HCT116 (cell line): ENCODE data around the gene TBXAS1.

Experiments used
- CEBPB ChIP-seq: IDR thresholded peaks from 2 replicates; pipeline ENCODE4 v1.6.1; 2012; ENCODE audit warnings: low read depth
- POLR2A ChIP-seq: IDR thresholded peaks from 2 replicates; pipeline ENCODE4 v1.7.0; 2011; ENCODE audit warnings: borderline replicate concordance; ENCODE audit not compliant: insufficient read depth, insufficient read length; ENCODE audit errors: extremely low read depth
- TCF7L2 ChIP-seq: IDR thresholded peaks from 2 replicates; pipeline ENCODE4 v1.7.0; 2011; ENCODE audit warnings: borderline replicate concordance, inconsistent platforms; ENCODE audit not compliant: insufficient read depth, insufficient read length; ENCODE audit errors: extremely low read depth
- YY1 ChIP-seq: IDR thresholded peaks from 2 replicates; pipeline ENCODE4 v1.6.1; 2011; ENCODE audit warnings: low read length, low read depth, moderate library complexity, mild to moderate bottlenecking; ENCODE audit not compliant: insufficient replicate concordance; ENCODE audit errors: extremely low read depth
- TF ChIP-seq, protein P1 (sequence below), 3 experiments: fragments of 200-600 bp in 1 of 3; sonication (generic) in 1 of 3; IDR thresholded peaks in 2 of 3; conservative IDR thresholded peaks in 1 of 3; 2 replicates each; pipeline ENCODE4 v1.5.1; 2012 to 2017; ENCODE audit warnings: low read depth in 2 of 3, low read length in 2 of 3, antibody characterized with exemption in 1 of 3, borderline replicate concordance in 1 of 3, control low read depth in 1 of 3, mild to moderate bottlenecking in 1 of 3, mixed read lengths in 1 of 3, mixed run types in 1 of 3, moderate library complexity in 1 of 3; ENCODE audit not compliant: insufficient read depth in 1 of 3
- TF ChIP-seq, protein P2 (sequence below): IDR thresholded peaks from 2 replicates; pipeline ENCODE4 v1.6.1; 2012

GRCh38 chr7:139995017-139995915 lies 166.2 kb downstream of the TBXAS1 start:
- TF ChIP-seq, protein P1, sequence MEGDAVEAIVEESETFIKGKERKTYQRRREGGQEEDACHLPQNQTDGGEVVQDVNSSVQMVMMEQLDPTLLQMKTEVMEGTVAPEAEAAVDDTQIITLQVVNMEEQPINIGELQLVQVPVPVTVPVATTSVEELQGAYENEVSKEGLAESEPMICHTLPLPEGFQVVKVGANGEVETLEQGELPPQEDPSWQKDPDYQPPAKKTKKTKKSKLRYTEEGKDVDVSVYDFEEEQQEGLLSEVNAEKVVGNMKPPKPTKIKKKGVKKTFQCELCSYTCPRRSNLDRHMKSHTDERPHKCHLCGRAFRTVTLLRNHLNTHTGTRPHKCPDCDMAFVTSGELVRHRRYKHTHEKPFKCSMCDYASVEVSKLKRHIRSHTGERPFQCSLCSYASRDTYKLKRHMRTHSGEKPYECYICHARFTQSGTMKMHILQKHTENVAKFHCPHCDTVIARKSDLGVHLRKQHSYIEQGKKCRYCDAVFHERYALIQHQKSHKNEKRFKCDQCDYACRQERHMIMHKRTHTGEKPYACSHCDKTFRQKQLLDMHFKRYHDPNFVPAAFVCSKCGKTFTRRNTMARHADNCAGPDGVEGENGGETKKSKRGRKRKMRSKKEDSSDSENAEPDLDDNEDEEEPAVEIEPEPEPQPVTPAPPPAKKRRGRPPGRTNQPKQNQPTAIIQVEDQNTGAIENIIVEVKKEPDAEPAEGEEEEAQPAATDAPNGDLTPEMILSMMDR (IDR thresholded peaks at IDR 0.05 in 2 of 3, conservative IDR thresholded peaks at IDR 0.05 in 1 of 3; ENCODE audit: borderline replicate concordance in 1 of 3, insufficient read depth in 1 of 3, low read depth in 2 of 3, low read length in 2 of 3) = no peak
- TF ChIP-seq, protein P2, sequence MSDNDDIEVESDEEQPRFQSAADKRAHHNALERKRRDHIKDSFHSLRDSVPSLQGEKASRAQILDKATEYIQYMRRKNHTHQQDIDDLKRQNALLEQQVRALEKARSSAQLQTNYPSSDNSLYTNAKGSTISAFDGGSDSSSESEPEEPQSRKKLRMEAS = no peak
- no peak for TF ChIP-seq POLR2A
- no peak for TF ChIP-seq YY1
- TF ChIP-seq CEBPB = no peak
- TF ChIP-seq TCF7L2 = no peak
